Fibroblast of the aortic adventitia (primary cell): ENCODE data around the gene FBXW5. TPM values are rescaled to one million over a fixed set of nuclear protein-coding genes. Genes with fewer than 3 reads are reported as not detected.

ENCODE experiments used
- DNase-seq: peaks from one replicate; pipeline ENCODE4 v3.0.0-alpha.2; 2010; ENCODE audit warnings: low read depth
- H3K4me3 ChIP-seq: 2 replicates; pipeline ENCODE4 v1.5.1; 2011; ENCODE audit warnings: low read depth, mild to moderate bottlenecking, control low read depth, low read length, moderate library complexity
- CTCF ChIP-seq: IDR thresholded peaks from 2 replicates; pipeline ENCODE4 v1.5.1; 2011; ENCODE audit warnings: mild to moderate bottlenecking, low read length, control low read depth, inconsistent platforms; ENCODE audit not compliant: insufficient read depth
- total RNA-seq: library from RNA; depleted of rRNA; stranded (reverse); fragments of >200 nt; gene quantifications from 2 replicates; pipeline ENCODE4 v1.2.3, GENCODE V29; 2012; ENCODE audit warnings: low replicate concordance

Gene FBXW5
- total RNA-seq, 1 donor = 139 TPM

- no peak overlapping the region for H3K4me3 ChIP-seq
- no peak for DNase-seq
- TF ChIP-seq CTCF = no peak
Observed at GRCh38 chr9:136960938-136961275, 16.4 kb upstream of the FBXW5 start.

- DNase-seq = no peak
- no peak overlapping the region for H3K4me3 ChIP-seq
- TF ChIP-seq CTCF = no peak
Observed at GRCh38 chr9:136960212-136960937, 15.8 kb upstream of the FBXW5 start.

GRCh38 chr9:136958898-136959850 is 14.6 kb upstream of the FBXW5 start:
- no peak for DNase-seq
- TF ChIP-seq CTCF = no peak
- no peak overlapping the region for H3K4me3 ChIP-seq

GRCh38 chr9:136958473-136958872 is 13.9 kb upstream of the FBXW5 start:
- no peak overlapping the region for H3K4me3 ChIP-seq
- DNase-seq = no peak
- no peak for TF ChIP-seq CTCF

GRCh38 chr9:136957901-136958300 is 13.4 kb upstream of the FBXW5 start:
- no peak overlapping the region for H3K4me3 ChIP-seq
- no peak for TF ChIP-seq CTCF
- DNase-seq = no peak

- DNase-seq = no peak
- TF ChIP-seq CTCF = no peak
- no peak overlapping the region for H3K4me3 ChIP-seq
Observed at GRCh38 chr9:136957461-136957860, 12.9 kb upstream of the FBXW5 start.
